ENCODE measurements around the gene TRPV5.

DNA sequence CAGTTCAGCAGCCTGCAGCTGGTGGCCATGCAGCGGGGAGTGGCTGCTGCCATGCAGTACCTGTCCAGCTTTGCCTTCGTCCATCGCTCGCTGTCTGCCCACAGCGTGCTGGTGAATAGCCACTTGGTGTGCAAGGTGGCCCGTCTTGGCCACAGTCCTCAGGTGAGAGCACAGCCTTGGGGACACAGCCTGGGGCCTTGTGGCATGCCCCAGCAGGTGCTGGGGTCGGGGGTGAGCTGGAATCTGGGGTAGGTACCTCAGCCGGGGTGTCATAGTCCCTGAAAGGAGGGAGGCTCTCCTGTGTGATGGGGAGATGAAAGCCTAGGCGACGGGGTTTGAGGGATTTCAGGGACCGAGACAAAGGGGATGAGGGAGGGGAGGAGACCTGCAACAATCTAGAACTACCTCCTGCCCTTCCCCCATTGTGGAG is 64.5 kb downstream of the TRPV5 start:
- TF ChIP-seq POLR2A (IDR thresholded peaks at IDR 0.05; ENCODE audit: control extremely low read depth in 1 of 2, low read depth in 2 of 2, low read length in 2 of 2) (no peak), EP300 (IDR thresholded peaks at IDR 0.05; ENCODE audit: borderline replicate concordance in 1 of 2, low read depth in 2 of 2, low read length in 2 of 2) (no peak), SP1 (IDR thresholded peaks at IDR 0.05; ENCODE audit: low read depth, low read length) (no peak), SP4 (IDR thresholded peaks at IDR 0.05; ENCODE audit: low read length) (no peak), TAF1 (IDR thresholded peaks at IDR 0.05; ENCODE audit: low read depth, low read length) (no peak), CBX8 (IDR thresholded peaks at IDR 0.05; ENCODE audit: borderline replicate concordance, low read depth, low read length) (no peak), JUND (IDR thresholded peaks at IDR 0.05; ENCODE audit: low read length) (no peak), POLR2AphosphoS5 (IDR thresholded peaks at IDR 0.05; ENCODE audit: low read depth, low read length) (no peak)
- TF ChIP-seq, protein P1, sequence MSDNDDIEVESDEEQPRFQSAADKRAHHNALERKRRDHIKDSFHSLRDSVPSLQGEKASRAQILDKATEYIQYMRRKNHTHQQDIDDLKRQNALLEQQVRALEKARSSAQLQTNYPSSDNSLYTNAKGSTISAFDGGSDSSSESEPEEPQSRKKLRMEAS (IDR thresholded peaks at IDR 0.05): no peak
- TF ChIP-seq, protein P2, sequence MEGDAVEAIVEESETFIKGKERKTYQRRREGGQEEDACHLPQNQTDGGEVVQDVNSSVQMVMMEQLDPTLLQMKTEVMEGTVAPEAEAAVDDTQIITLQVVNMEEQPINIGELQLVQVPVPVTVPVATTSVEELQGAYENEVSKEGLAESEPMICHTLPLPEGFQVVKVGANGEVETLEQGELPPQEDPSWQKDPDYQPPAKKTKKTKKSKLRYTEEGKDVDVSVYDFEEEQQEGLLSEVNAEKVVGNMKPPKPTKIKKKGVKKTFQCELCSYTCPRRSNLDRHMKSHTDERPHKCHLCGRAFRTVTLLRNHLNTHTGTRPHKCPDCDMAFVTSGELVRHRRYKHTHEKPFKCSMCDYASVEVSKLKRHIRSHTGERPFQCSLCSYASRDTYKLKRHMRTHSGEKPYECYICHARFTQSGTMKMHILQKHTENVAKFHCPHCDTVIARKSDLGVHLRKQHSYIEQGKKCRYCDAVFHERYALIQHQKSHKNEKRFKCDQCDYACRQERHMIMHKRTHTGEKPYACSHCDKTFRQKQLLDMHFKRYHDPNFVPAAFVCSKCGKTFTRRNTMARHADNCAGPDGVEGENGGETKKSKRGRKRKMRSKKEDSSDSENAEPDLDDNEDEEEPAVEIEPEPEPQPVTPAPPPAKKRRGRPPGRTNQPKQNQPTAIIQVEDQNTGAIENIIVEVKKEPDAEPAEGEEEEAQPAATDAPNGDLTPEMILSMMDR (IDR thresholded peaks at IDR 0.05; ENCODE audit: control extremely low read depth in 1 of 3, insufficient read depth in 1 of 3, low read depth in 1 of 3, low read length in 3 of 3): no peak
- TF ChIP-seq, protein P3, sequence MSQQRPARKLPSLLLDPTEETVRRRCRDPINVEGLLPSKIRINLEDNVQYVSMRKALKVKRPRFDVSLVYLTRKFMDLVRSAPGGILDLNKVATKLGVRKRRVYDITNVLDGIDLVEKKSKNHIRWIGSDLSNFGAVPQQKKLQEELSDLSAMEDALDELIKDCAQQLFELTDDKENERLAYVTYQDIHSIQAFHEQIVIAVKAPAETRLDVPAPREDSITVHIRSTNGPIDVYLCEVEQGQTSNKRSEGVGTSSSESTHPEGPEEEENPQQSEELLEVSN (IDR thresholded peaks at IDR 0.05): no peak

All from H1 (cell line).